ENCODE measurements around the gene ALKBH1. TPM values are rescaled to one million over a fixed set of nuclear protein-coding genes. Genes with fewer than 3 reads are reported as not detected.

Gene ALKBH1
- total and polyA plus RNA-seq, 2 donors (not counting 3 experiments of a cell fraction or from before 2014, with no cell fraction given), result 10.2 to 14.8 TPM

GRCh38 chr14:77647853-77648252, 60.0 kb downstream of the ALKBH1 start:
- ChIA-PET POLR2A (no interaction called here), CTCF (interaction anchor here (1.1 to 1.7 kb wide), 2 partner anchors 9 to 10 kb away, joined by 3 to 4 read pairs; no protein-coding TSS in a partner anchor)
- Histone ChIP-seq H4K20me1 (replicated peaks; ENCODE audit: control insufficient read depth, extremely low read depth, insufficient read depth, low read length) (no peaks in the 10 kb centered on the region), H3K9ac (replicated peaks; ENCODE audit: extremely low read depth, insufficient read depth, low read length) (no peak overlapping the region), H3K4me3 (replicated peaks in 1 of 3; ENCODE audit: insufficient read depth in 1 of 3, low read depth in 1 of 3, low read length in 3 of 3) (no peak overlapping the region), H3K27me3 (ENCODE audit: control insufficient read depth in 2 of 2, insufficient read depth in 2 of 2, low read length in 2 of 2) (no peaks in the 10 kb centered on the region), H3K4me2 (ENCODE audit: insufficient read depth, low read length) (no peak overlapping the region), H3K79me2 (ENCODE audit: control insufficient read depth, insufficient read depth, low read length) (no peaks in the 10 kb centered on the region), H3K9me3 (replicated peaks; ENCODE audit: control insufficient read depth, insufficient read depth, low read length) (no peaks in the 10 kb centered on the region), H3K4me1 (ENCODE audit: control insufficient read depth, extremely low read depth, insufficient read depth, low read length) (no peaks in the 10 kb centered on the region), H2AFZ (ENCODE audit: low read depth, low read length) (no peak overlapping the region), H3K36me3 (ENCODE audit: control insufficient read depth in 2 of 2, extremely low read depth in 1 of 2, insufficient read depth in 2 of 2, low read length in 2 of 2) (no peaks in the 10 kb centered on the region), H3K27ac (ENCODE audit: insufficient read depth, low read depth, low read length) (no peak overlapping the region), H3K9me1 (replicated peaks; ENCODE audit: control insufficient read depth, extremely low read depth, insufficient read depth, low read length) (no peaks in the 10 kb centered on the region)
- TF ChIP-seq EZH2 (IDR thresholded peaks at IDR 0.05; ENCODE audit: borderline replicate concordance, low read depth, low read length, severe bottlenecking), result no peak
- TF ChIP-seq GATA2 (IDR thresholded peaks at IDR 0.05; ENCODE audit: insufficient read depth, insufficient read length, low read depth, low read length), result no peak
- TF ChIP-seq MYC (IDR thresholded peaks at IDR 0.05; ENCODE audit: low read depth, low read length), result no peak
- no peak for TF ChIP-seq POLR2A (IDR thresholded peaks at IDR 0.05; ENCODE audit: low read depth, low read length)
- TF ChIP-seq JUN (IDR thresholded peaks at IDR 0.05; ENCODE audit: borderline replicate concordance, insufficient read depth, insufficient read length, low read depth), result no peak
- no peak for TF ChIP-seq POLR2AphosphoS5 (IDR thresholded peaks at IDR 0.05; ENCODE audit: insufficient read depth, low read depth, low read length)
- no peak for TF ChIP-seq CTCF (IDR thresholded peaks at IDR 0.05; ENCODE audit: extremely low read depth in 1 of 2, insufficient read depth in 1 of 2, low read depth in 1 of 2, low read length in 2 of 2)
- no peak for TF ChIP-seq FOS (IDR thresholded peaks at IDR 0.05; ENCODE audit: borderline replicate concordance, insufficient read depth, low read length)
- TF ChIP-seq MAX (IDR thresholded peaks at IDR 0.05; ENCODE audit: insufficient read depth, insufficient read length), result no peak
- intact Hi-C loops (cut with micrococcal nuclease), result no loop called here
- BruUV-seq (replicated peaks), result no TSS peak
- dilution Hi-C loops (cut with MboI; ENCODE audit: extremely low pct_ligation_motif_present, low sequenced_read_pairs), result no loop called here
- DNase-seq (ENCODE audit: low read depth, low spot score) (no peak), FAIRE-seq (no peak)

All from endothelial cell of umbilical vein (primary cell).